ENCODE results near the gene GAL3ST2.

GAL3ST2 gene

GRCh38 chr2:241836292-241836691 is 59.7 kb downstream of the GAL3ST2 start:
- H3K9me2 ChIP-seq (replicated peaks; ENCODE audit: control insufficient read depth, low read length) = no peaks in the 10 kb centered on the region
- H3K36me3 ChIP-seq (ENCODE audit: control insufficient read depth, low read length) = no peaks in the 10 kb centered on the region
- no peaks in the 10 kb centered on the region for H4K20me1 ChIP-seq (ENCODE audit: control insufficient read depth, insufficient read depth, low read depth, low read length)
- no peak overlapping the region for H3K4me3 ChIP-seq (ENCODE audit: low read length)
- no peaks in the 10 kb centered on the region for H3K4me1 ChIP-seq (ENCODE audit: control insufficient read depth, low read length)
- peaks cover 18% of the 10 kb centered on the region for H3K27me3 ChIP-seq (ENCODE audit: control insufficient read depth, low read length)
- no peaks in the 10 kb centered on the region for H3F3A ChIP-seq (ENCODE audit: control insufficient read depth, insufficient read depth)
- H3K79me2 ChIP-seq (ENCODE audit: control insufficient read depth, low read length) = no peaks in the 10 kb centered on the region
- no peak overlapping the region for H3K27ac ChIP-seq (ENCODE audit: low read depth, low read length)
- TF ChIP-seq CTCF (IDR thresholded peaks at IDR 0.05; ENCODE audit: low read depth, low read length, poor library complexity, severe bottlenecking) (no peak), EZH2phosphoT487 (IDR thresholded peaks at IDR 0.05; ENCODE audit: borderline replicate concordance, low read length) (no peak)
- H3K4me2 ChIP-seq (ENCODE audit: low read length) = no peak overlapping the region
- 0 out of 2 replicates have a peak, but pooled peaks cover 3% of the 10 kb centered on the region for H3K9me3 ChIP-seq (ENCODE audit: control insufficient read depth, insufficient read depth, low read length)

GRCh38 chr2:241837197-241837965 is 60.8 kb downstream of the GAL3ST2 start:
- H3F3A ChIP-seq (ENCODE audit: control insufficient read depth, insufficient read depth) = no peaks in the 10 kb centered on the region
- no peaks in the 10 kb centered on the region for H3K9me3 ChIP-seq (ENCODE audit: control insufficient read depth, insufficient read depth, low read length)
- H3K4me3 ChIP-seq (ENCODE audit: low read length) = no peak overlapping the region
- no peak overlapping the region for H3K4me2 ChIP-seq (ENCODE audit: low read length)
- H3K27me3 ChIP-seq (ENCODE audit: control insufficient read depth, low read length) = peaks cover 15% of the 10 kb centered on the region
- no peaks in the 10 kb centered on the region for H3K36me3 ChIP-seq (ENCODE audit: control insufficient read depth, low read length)
- H4K20me1 ChIP-seq (ENCODE audit: control insufficient read depth, insufficient read depth, low read depth, low read length) = no peaks in the 10 kb centered on the region
- no peak for TF ChIP-seq EZH2phosphoT487 (IDR thresholded peaks at IDR 0.05; ENCODE audit: borderline replicate concordance, low read length)
- no peak for TF ChIP-seq CTCF (IDR thresholded peaks at IDR 0.05; ENCODE audit: low read depth, low read length, poor library complexity, severe bottlenecking)
- no peaks in the 10 kb centered on the region for H3K79me2 ChIP-seq (ENCODE audit: control insufficient read depth, low read length)
- no peak overlapping the region for H3K27ac ChIP-seq (ENCODE audit: low read depth, low read length)
- H3K9me2 ChIP-seq (replicated peaks; ENCODE audit: control insufficient read depth, low read length) = no peaks in the 10 kb centered on the region
- no peaks in the 10 kb centered on the region for H3K4me1 ChIP-seq (ENCODE audit: control insufficient read depth, low read length)

GRCh38 chr2:241841181-241842066 is 64.8 kb downstream of the GAL3ST2 start:
- Histone ChIP-seq H4K20me1 (ENCODE audit: control insufficient read depth, insufficient read depth, low read depth, low read length) (no peaks in the 10 kb centered on the region), H3K4me1 (ENCODE audit: control insufficient read depth, low read length) (no peaks in the 10 kb centered on the region), H3K9me3 (ENCODE audit: control insufficient read depth, insufficient read depth, low read length) (no peaks in the 10 kb centered on the region), H3F3A (ENCODE audit: control insufficient read depth, insufficient read depth) (no peaks in the 10 kb centered on the region), H3K4me2 (ENCODE audit: low read length) (no peak overlapping the region), H3K27me3 (ENCODE audit: control insufficient read depth, low read length) (peaks cover 21% of the 10 kb centered on the region), H3K4me3 (ENCODE audit: low read length) (no peak overlapping the region), H3K79me2 (ENCODE audit: control insufficient read depth, low read length) (no peaks in the 10 kb centered on the region), H3K36me3 (ENCODE audit: control insufficient read depth, low read length) (no peaks in the 10 kb centered on the region), H3K9me2 (replicated peaks; ENCODE audit: control insufficient read depth, low read length) (no peaks in the 10 kb centered on the region), H3K27ac (ENCODE audit: low read depth, low read length) (no peak overlapping the region)
- TF ChIP-seq EZH2phosphoT487 (IDR thresholded peaks at IDR 0.05; ENCODE audit: borderline replicate concordance, low read length) (no peak), CTCF (IDR thresholded peaks at IDR 0.05; ENCODE audit: low read depth, low read length, poor library complexity, severe bottlenecking) (no peak)

Measured in DOHH2 (cell line).